ENCODE measurements around the gene CFAP20DC.

- TF ChIP-seq, protein P1, sequence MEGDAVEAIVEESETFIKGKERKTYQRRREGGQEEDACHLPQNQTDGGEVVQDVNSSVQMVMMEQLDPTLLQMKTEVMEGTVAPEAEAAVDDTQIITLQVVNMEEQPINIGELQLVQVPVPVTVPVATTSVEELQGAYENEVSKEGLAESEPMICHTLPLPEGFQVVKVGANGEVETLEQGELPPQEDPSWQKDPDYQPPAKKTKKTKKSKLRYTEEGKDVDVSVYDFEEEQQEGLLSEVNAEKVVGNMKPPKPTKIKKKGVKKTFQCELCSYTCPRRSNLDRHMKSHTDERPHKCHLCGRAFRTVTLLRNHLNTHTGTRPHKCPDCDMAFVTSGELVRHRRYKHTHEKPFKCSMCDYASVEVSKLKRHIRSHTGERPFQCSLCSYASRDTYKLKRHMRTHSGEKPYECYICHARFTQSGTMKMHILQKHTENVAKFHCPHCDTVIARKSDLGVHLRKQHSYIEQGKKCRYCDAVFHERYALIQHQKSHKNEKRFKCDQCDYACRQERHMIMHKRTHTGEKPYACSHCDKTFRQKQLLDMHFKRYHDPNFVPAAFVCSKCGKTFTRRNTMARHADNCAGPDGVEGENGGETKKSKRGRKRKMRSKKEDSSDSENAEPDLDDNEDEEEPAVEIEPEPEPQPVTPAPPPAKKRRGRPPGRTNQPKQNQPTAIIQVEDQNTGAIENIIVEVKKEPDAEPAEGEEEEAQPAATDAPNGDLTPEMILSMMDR (IDR thresholded peaks at IDR 0.05): no peak
- no peak for TF ChIP-seq POLR2A (IDR thresholded peaks at IDR 0.05; ENCODE audit: low read depth)
- no peak for TF ChIP-seq EP300 (IDR thresholded peaks at IDR 0.05)
Observed at GRCh38 chr3:58704745-58705144, 345.1 kb downstream of the CFAP20DC start.

All from esophagus muscularis mucosa (tissue), 4 donors.